OCI-LY1 (cell line): ENCODE measurements around the gene ZBP1.

Experiments
- H2AFZ ChIP-seq: fragments of 200-600 bp; sonication (generic), shearing (Covaris generic); 2 replicates; pipeline ENCODE4 v1.6.0; 2014; ENCODE audit warnings: antibody characterized with exemption, mild to moderate bottlenecking, low read length
- H3F3A ChIP-seq: fragments of 200-600 bp; sonication (generic), shearing (Covaris generic); 2 replicates; pipeline ENCODE4 v1.6.0; 2014; ENCODE audit warnings: mild to moderate bottlenecking, antibody characterized with exemption, low read length, moderate library complexity; ENCODE audit not compliant: insufficient read depth
- H3K27ac ChIP-seq: fragments of 200-600 bp; sonication (generic); 2 replicates; pipeline ENCODE4 v1.5.1; 2014; ENCODE audit warnings: low read length, mixed run types, mild to moderate bottlenecking, low read depth; ENCODE audit not compliant: poor library complexity, severe bottlenecking
- H3K27me3 ChIP-seq: fragments of 200-600 bp; sonication (generic); 2 replicates; pipeline ENCODE4 v1.6.0; 2014; ENCODE audit warnings: antibody characterized with exemption, mild to moderate bottlenecking, low read length, moderate library complexity; ENCODE audit not compliant: insufficient read depth
- H3K36me3 ChIP-seq: fragments of 200-600 bp; sonication (generic); 2 replicates; pipeline ENCODE4 v1.6.1; 2014; ENCODE audit warnings: mild to moderate bottlenecking, antibody characterized with exemption, low read length, moderate library complexity, mixed read lengths; ENCODE audit not compliant: insufficient read depth
- H3K4me1 ChIP-seq: fragments of 200-600 bp; sonication (generic); 2 replicates; pipeline ENCODE4 v1.5.1; 2014; ENCODE audit warnings: mild to moderate bottlenecking, low read length, moderate library complexity; ENCODE audit not compliant: insufficient read depth, severe bottlenecking
- H3K4me2 ChIP-seq: fragments of 200-600 bp; sonication (generic), shearing (Covaris generic); 2 replicates; pipeline ENCODE4 v1.6.1; 2014; ENCODE audit warnings: low read length
- H3K4me3 ChIP-seq: fragments of 200-600 bp; sonication (generic); 2 replicates; pipeline ENCODE4 v1.5.1; 2014; ENCODE audit warnings: low read length, low read depth, mild to moderate bottlenecking, mixed read lengths; ENCODE audit not compliant: poor library complexity, severe bottlenecking
- H3K79me2 ChIP-seq: fragments of 200-600 bp; shearing (Covaris generic); 2 replicates; pipeline ENCODE4 v1.6.1; 2016; ENCODE audit warnings: mixed run types, low read length, mixed read lengths; ENCODE audit not compliant: insufficient read depth
- H3K9ac ChIP-seq: fragments of 200-600 bp; sonication (generic), shearing (Covaris generic); 2 replicates; pipeline ENCODE4 v1.6.1; 2014; ENCODE audit warnings: mild to moderate bottlenecking, low read length, mixed read lengths
- H3K9me2 ChIP-seq: fragments of 200-600 bp; sonication (generic), shearing (Covaris generic); 2 replicates; pipeline ENCODE4 v1.6.1; 2014; ENCODE audit warnings: low read depth, mild to moderate bottlenecking, low read length, mixed read lengths
- H3K9me3 ChIP-seq: fragments of 200-600 bp; shearing (Covaris generic); 2 replicates; pipeline ENCODE4 v1.6.1; 2014; ENCODE audit warnings: low read length, mixed read lengths
- H4K20me1 ChIP-seq: fragments of 200-600 bp; sonication (generic), shearing (Covaris generic); 2 replicates; pipeline ENCODE4 v1.6.0; 2016; ENCODE audit warnings: mild to moderate bottlenecking, low read length; ENCODE audit not compliant: insufficient read depth
- CTCF ChIP-seq: fragments of 200-600 bp; sonication (generic), shearing (Covaris generic); IDR thresholded peaks from 2 replicates; pipeline ENCODE4 v1.5.1; 2017; ENCODE audit warnings: mild to moderate bottlenecking, antibody characterized with exemption, low read length, moderate library complexity, mixed read lengths
- EZH2 ChIP-seq: fragments of 200-600 bp; sonication (generic), shearing (Covaris generic); IDR thresholded peaks from 2 replicates; pipeline ENCODE4 v1.8.0; 2017; ENCODE audit warnings: borderline replicate concordance, mixed run types, mild to moderate bottlenecking, antibody characterized with exemption, low read length, moderate library complexity, mixed read lengths

ZBP1 gene

GRCh38 chr20:57667388-57667787 is 47.2 kb upstream of the ZBP1 start:
- H3K27me3 ChIP-seq = peaks cover 10% of the 10 kb centered on the region; the same call in 1 of the 2 replicates
- H2AFZ ChIP-seq = no peak overlapping the region
- H3K36me3 ChIP-seq = no peaks in the 10 kb centered on the region
- H3K4me1 ChIP-seq = no peaks in the 10 kb centered on the region
- no peaks in the 10 kb centered on the region for H3K79me2 ChIP-seq
- H3K4me2 ChIP-seq = no peak overlapping the region
- no peak for TF ChIP-seq CTCF
- TF ChIP-seq EZH2 = no peak
- H3F3A ChIP-seq = no peaks in the 10 kb centered on the region
- no peaks in the 10 kb centered on the region for H3K9me3 ChIP-seq
- no peak overlapping the region for H3K9ac ChIP-seq
- no peaks in the 10 kb centered on the region for H3K9me2 ChIP-seq
- no peak overlapping the region for H3K4me3 ChIP-seq
- no peak overlapping the region for H3K27ac ChIP-seq
- H4K20me1 ChIP-seq = no peaks in the 10 kb centered on the region

- Histone ChIP-seq H3F3A (no peaks in the 10 kb centered on the region), H3K27me3 (peaks cover 10% of the 10 kb centered on the region; the same call in 1 of the 2 replicates), H3K36me3 (no peaks in the 10 kb centered on the region), H3K9ac (no peak overlapping the region), H3K4me3 (no peak overlapping the region), H3K27ac (no peak overlapping the region), H3K4me1 (no peaks in the 10 kb centered on the region), H3K9me3 (no peaks in the 10 kb centered on the region), H3K4me2 (no peak overlapping the region), H3K9me2 (no peaks in the 10 kb centered on the region), H4K20me1 (no peaks in the 10 kb centered on the region), H3K79me2 (no peaks in the 10 kb centered on the region), H2AFZ (no peak overlapping the region)
- TF ChIP-seq CTCF = no peak
- no peak for TF ChIP-seq EZH2
Measured at GRCh38 chr20:57666834-57667157, 46.6 kb upstream of the ZBP1 start.

GRCh38 chr20:57666106-57666833 is 46.0 kb upstream of the ZBP1 start:
- no peaks in the 10 kb centered on the region for H3K36me3 ChIP-seq
- no peak overlapping the region for H3K4me2 ChIP-seq
- H3K27ac ChIP-seq = no peak overlapping the region
- TF ChIP-seq EZH2 (no peak), CTCF (no peak)
- no peaks in the 10 kb centered on the region for H3K9me3 ChIP-seq
- no peaks in the 10 kb centered on the region for H3K4me1 ChIP-seq
- H3K9me2 ChIP-seq = no peaks in the 10 kb centered on the region
- no peaks in the 10 kb centered on the region for H3K79me2 ChIP-seq
- no peak overlapping the region for H2AFZ ChIP-seq
- H3F3A ChIP-seq = no peaks in the 10 kb centered on the region
- no peak overlapping the region for H3K4me3 ChIP-seq
- peaks cover 10% of the 10 kb centered on the region; the same call in 1 of the 2 replicates for H3K27me3 ChIP-seq
- H4K20me1 ChIP-seq = no peaks in the 10 kb centered on the region
- no peak overlapping the region for H3K9ac ChIP-seq
